ENCODE measurements around the gene CHCHD6.

DNA sequence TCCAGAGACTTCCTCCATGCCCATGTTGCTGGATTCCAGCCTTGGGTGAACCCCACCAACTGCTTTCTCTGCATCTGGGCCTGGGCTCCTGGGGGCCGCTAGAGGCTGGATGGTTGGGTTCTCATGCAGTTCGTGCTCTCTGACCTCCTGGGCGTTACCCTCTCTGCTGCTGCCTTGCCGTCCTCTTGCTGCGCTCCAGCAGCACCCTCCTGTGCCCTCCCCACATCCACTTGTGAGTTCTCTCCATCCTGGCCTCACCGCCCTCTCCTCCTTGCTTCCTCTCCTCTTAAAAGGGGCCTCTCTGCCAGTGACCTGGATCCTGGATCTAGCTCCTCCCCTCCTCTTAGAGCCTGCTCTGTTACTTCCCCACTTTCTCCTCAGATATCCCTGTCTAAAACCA lies 43.7 kb downstream of the CHCHD6 start:
- TF ChIP-seq, protein P1, sequence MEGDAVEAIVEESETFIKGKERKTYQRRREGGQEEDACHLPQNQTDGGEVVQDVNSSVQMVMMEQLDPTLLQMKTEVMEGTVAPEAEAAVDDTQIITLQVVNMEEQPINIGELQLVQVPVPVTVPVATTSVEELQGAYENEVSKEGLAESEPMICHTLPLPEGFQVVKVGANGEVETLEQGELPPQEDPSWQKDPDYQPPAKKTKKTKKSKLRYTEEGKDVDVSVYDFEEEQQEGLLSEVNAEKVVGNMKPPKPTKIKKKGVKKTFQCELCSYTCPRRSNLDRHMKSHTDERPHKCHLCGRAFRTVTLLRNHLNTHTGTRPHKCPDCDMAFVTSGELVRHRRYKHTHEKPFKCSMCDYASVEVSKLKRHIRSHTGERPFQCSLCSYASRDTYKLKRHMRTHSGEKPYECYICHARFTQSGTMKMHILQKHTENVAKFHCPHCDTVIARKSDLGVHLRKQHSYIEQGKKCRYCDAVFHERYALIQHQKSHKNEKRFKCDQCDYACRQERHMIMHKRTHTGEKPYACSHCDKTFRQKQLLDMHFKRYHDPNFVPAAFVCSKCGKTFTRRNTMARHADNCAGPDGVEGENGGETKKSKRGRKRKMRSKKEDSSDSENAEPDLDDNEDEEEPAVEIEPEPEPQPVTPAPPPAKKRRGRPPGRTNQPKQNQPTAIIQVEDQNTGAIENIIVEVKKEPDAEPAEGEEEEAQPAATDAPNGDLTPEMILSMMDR (IDR thresholded peaks at IDR 0.05; ENCODE audit: borderline replicate concordance, extremely low read depth, low read length, poor library complexity, severe bottlenecking): no peak
- no peak for TF ChIP-seq EZH2 (IDR thresholded peaks at IDR 0.05; ENCODE audit: borderline replicate concordance, low read depth, low read length, severe bottlenecking)

Data from DND-41 (cell line).